PC-3 (cell line): ENCODE measurements around the gene MYO3B.

ENCODE experiments used
- EZH2 ChIP-seq: fragments of 300-600 bp; sonication (generic); IDR thresholded peaks from one replicate; pipeline ENCODE4 v1.6.1; 2017; ENCODE audit warnings: antibody characterized with exemption, mild to moderate bottlenecking, low read length; ENCODE audit not compliant: unreplicated experiment
- EZH2phosphoT487 ChIP-seq: fragments of 300-600 bp; sonication (generic); IDR thresholded peaks from 2 replicates; pipeline ENCODE4 v1.6.1; 2018; ENCODE audit warnings: mild to moderate bottlenecking, antibody characterized with exemption, low read length, borderline replicate concordance
- TF ChIP-seq, protein P1 (sequence below): fragments of 300-600 bp; sonication (generic); conservative IDR thresholded peaks from 2 replicates; pipeline ENCODE4 v1.5.1; 2017; ENCODE audit warnings: antibody characterized with exemption, low read depth, mild to moderate bottlenecking, low read length

DNA sequence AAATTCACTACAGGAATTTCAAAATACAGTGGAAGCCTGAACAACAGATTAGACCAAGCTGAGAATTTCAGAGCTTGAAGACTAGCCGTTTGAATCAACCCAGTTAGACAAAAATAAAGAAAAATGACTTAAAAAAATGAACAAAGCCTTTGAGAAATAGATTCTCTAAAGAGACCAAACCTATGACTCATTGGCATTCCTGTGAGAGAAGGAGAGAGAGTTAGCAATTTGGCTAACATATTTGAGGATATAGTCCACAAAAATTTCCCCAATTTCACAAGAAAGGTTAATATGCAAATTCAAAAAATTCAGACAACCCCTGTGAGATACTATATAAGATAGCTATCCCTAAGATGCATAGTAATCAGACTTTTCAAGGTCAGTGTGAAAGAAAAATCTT is 78.0 kb downstream of the MYO3B start:
- TF ChIP-seq, protein P1, sequence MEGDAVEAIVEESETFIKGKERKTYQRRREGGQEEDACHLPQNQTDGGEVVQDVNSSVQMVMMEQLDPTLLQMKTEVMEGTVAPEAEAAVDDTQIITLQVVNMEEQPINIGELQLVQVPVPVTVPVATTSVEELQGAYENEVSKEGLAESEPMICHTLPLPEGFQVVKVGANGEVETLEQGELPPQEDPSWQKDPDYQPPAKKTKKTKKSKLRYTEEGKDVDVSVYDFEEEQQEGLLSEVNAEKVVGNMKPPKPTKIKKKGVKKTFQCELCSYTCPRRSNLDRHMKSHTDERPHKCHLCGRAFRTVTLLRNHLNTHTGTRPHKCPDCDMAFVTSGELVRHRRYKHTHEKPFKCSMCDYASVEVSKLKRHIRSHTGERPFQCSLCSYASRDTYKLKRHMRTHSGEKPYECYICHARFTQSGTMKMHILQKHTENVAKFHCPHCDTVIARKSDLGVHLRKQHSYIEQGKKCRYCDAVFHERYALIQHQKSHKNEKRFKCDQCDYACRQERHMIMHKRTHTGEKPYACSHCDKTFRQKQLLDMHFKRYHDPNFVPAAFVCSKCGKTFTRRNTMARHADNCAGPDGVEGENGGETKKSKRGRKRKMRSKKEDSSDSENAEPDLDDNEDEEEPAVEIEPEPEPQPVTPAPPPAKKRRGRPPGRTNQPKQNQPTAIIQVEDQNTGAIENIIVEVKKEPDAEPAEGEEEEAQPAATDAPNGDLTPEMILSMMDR, result no peak
- no peak for TF ChIP-seq EZH2
- TF ChIP-seq EZH2phosphoT487, result no peak
